ENCODE measurements around the gene CPT1A.
A peak's percentile ranks its signal among the peaks of the same experiment; 100 is the strongest.

Gene CPT1A

DNA sequence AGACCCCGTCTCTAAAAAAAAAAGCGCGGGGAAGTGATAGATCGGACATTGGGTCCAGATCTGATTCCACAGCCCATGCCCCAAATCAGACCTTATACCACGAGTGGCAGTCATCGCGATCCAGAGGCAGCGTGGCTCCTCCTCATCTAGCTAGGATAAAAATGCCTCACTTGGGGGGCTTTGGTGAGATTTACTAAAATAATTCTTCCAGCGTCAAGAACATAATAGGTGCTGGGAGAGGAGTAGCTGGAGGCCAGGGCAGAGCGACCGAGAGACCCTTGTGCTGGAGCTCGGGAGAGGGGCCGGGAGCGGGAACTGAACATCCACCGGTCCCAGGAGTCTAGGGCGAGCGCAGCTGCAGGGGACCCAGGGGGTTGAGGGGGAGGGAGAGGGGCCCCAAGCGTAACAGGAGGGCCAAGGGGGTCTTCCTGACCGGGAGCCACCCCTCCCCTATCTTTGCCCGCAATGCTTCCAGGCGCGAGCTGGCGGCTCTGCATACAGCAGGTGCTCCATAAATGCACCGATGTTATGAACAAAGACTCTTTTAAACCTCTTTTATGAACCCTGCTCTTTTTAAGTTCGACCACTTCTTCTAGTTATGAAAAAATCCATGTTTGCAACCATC is 823 bp upstream of the CPT1A start:
- Mint-ChIP-seq H3K36me3 (ENCODE audit: low read depth) (no peaks in the 10 kb centered on the region), H3K27me3 (ENCODE audit: low read depth, poor library complexity) (peaks cover 84% of the 10 kb centered on the region), H3K27ac (no peak overlapping the region), H3K4me1 (peaks cover 30% of the 10 kb centered on the region), H3K9me3 (no peaks in the 10 kb centered on the region), H3K4me3 (peak overlapping the region; percentile 49)
- DNase-seq, result no peak
- TF ChIP-seq CTCF (IDR thresholded peaks at IDR 0.05), result no peak

DNA sequence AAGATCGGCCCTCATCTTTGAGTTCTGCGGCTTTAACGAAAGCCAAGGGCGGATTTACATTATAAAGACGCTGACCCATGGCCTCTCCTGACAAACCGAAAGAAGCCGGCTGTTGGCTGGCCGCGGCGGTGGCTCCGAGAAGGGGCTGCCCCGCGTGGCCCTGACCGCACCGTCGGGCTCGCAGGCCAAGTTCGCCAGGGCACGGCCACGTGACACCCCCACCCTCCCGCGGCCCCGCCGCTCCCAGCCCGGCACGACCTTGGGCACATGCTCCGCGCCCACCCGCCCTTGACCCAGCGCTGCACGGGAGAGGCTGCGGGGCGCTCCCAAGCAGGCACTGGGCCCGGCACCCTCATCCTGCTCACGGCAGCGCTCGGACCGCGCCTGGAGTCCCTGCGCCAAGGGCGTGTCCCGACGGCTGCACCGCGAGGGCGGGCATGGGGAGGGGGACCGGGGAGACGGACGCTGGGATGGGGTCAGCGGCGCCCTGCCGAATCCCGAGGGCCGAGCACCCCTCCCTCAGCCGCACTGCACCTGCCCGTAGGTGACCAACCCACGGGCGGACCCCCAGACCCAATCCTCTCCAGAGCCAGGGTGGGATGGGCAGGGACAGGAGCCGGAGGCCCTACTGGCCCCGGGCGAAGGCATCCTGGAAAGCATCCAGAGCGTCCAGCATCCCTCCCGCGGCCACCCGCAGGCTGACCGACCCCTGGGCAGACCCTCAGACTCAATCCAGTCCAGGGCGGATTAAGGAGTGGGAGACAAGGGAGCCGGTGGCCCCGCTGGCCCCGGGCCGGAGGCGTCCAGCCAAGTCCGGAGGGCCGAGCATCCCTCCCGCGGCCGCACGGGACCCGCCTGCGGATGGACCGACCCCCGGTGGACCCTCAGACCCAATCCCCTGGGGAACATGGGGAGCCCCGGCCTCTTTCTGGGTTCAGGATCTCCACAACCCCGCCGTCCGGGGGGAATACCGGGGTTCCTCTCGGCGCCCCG is 759 bp downstream of the CPT1A start:
- DNase-seq, result peak; percentile 50
- TF ChIP-seq CTCF (IDR thresholded peaks at IDR 0.05), result no peak
- Mint-ChIP-seq H3K27me3 (ENCODE audit: low read depth, poor library complexity) (peaks cover 81% of the 10 kb centered on the region), H3K9me3 (no peaks in the 10 kb centered on the region), H3K4me3 (peak overlapping the region; percentile 81), H3K27ac (no peak overlapping the region), H3K36me3 (ENCODE audit: low read depth) (no peaks in the 10 kb centered on the region), H3K4me1 (peaks cover 31% of the 10 kb centered on the region)

GRCh38 chr11:68839911-68840641 is 1.6 kb downstream of the CPT1A start:
- no peak for DNase-seq

DNA sequence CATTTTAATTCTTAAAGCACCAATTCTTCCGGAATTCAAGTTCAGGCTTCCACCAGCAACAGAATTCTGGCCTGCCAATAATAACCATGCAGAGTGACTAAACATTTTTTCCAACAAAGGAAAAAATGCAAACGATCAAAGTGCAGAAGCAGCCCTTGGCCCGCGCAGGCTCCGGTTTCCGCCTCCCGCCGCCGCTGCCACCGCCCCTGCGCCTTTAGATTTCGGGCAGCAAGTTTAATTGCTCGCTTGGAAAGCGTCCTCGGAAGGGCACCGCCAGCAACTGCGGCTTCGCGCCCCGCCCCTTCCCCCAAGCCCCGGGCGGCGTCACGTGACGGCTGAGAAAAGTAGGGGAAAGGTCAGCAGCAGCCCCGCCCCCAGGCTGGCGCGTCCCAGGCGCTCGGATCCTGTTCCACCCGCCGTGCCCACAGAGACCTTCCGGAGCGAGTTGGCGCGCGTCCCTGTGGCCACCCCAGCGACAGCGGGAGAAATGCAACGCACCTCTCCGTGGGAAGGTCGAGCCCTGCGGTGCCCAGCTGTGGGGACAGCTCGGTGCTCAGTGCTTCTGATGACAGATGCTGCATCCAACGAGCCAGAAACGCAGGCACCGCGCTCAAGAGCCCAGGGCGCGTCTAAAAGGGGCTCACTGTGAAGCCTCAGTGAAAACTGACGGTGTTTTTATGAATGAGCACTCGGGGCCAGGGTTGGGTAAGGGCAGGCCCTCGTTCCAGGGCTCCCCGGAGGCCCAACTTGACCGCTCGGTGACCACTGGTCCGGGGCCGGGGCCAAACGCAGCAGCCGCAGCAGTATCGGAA is 2.5 kb downstream of the CPT1A start:
- no peak for TF ChIP-seq CTCF (IDR thresholded peaks at IDR 0.05)
- H3K4me1 Mint-ChIP-seq, result peaks cover 27% of the 10 kb centered on the region

More at GRCh38 chr11:68839911-68840641, 1.6 kb downstream of the CPT1A start:
- Mint-ChIP-seq H3K9me3 (no peaks in the 10 kb centered on the region), H3K4me1 (peaks cover 27% of the 10 kb centered on the region), H3K36me3 (ENCODE audit: low read depth) (no peaks in the 10 kb centered on the region), H3K27me3 (ENCODE audit: low read depth, poor library complexity) (peaks cover 78% of the 10 kb centered on the region), H3K4me3 (peak overlapping the region; percentile 81), H3K27ac (no peak overlapping the region)
- no peak for TF ChIP-seq CTCF (IDR thresholded peaks at IDR 0.05)

GRCh38 chr11:68838572-68838964 is 3.1 kb downstream of the CPT1A start:
- Mint-ChIP-seq H3K36me3 (ENCODE audit: low read depth) (no peaks in the 10 kb centered on the region), H3K27ac (no peak overlapping the region), H3K27me3 (ENCODE audit: low read depth, poor library complexity) (peaks cover 69% of the 10 kb centered on the region), H3K4me3 (peak overlapping the region; percentile 81), H3K9me3 (no peaks in the 10 kb centered on the region), H3K4me1 (peaks cover 27% of the 10 kb centered on the region)
- TF ChIP-seq CTCF (IDR thresholded peaks at IDR 0.05), result no peak
- no peak for DNase-seq

More for the DNA sequence above, 2.5 kb downstream of the CPT1A start:
- no peak overlapping the region for H3K27ac Mint-ChIP-seq
- H3K4me3 Mint-ChIP-seq, result peak overlapping the region; percentile 81
- H3K9me3 Mint-ChIP-seq, result no peaks in the 10 kb centered on the region
- H3K27me3 Mint-ChIP-seq (ENCODE audit: low read depth, poor library complexity), result peaks cover 72% of the 10 kb centered on the region
- DNase-seq, result peak; percentile 99
- no peaks in the 10 kb centered on the region for H3K36me3 Mint-ChIP-seq (ENCODE audit: low read depth)
